ENCODE results near the gene VPS51. TPM values are rescaled to one million over a fixed set of nuclear protein-coding genes. Genes with fewer than 3 reads are reported as not detected.
"Not testable (repeated sequence)": the region's sequence is repeated elsewhere in the genome, so short reads cannot be mapped to it uniquely, and the experiment has no call there.

The VPS51 gene
- total RNA-seq, 1 donor from 2014 or later: 116 TPM

- no peak for DNase-seq (ENCODE audit: low spot score)
These were observed 11.9 kb downstream of the VPS51 start for GRCh38 chr11:65107751-65108468.

- DNase-seq (ENCODE audit: low spot score): no peak
These were observed 12.6 kb downstream of the VPS51 start for GRCh38 chr11:65108469-65109123.

- no peak for DNase-seq (ENCODE audit: low spot score)
These were observed 13.5 kb downstream of the VPS51 start for GRCh38 chr11:65109231-65110198.

- peak; percentile 90 for DNase-seq (ENCODE audit: low spot score)
These were observed 14.4 kb downstream of the VPS51 start for GRCh38 chr11:65110354-65110861.

GRCh38 chr11:65111159-65111743, 15.2 kb downstream of the VPS51 start:
- no peak for DNase-seq (ENCODE audit: low spot score)

- DNase-seq (ENCODE audit: low spot score): peak; percentile 96
These were observed 15.9 kb downstream of the VPS51 start, which contains the start of gene TM7SF2 for GRCh38 chr11:65111744-65112545. Gene TM7SF2, plus strand, starts transcription at chr11:65111872. Its CDS starts 144 bp downstream, at chr11:65112016.

GRCh38 chr11:65112546-65113360, 16.7 kb downstream of the VPS51 start:
- DNase-seq (ENCODE audit: low spot score): peak; percentile 65

GRCh38 chr11:65113361-65113756, 17.3 kb downstream of the VPS51 start:
- peak; percentile 17 for DNase-seq (ENCODE audit: low spot score)

- peak; percentile 77 for DNase-seq (ENCODE audit: low spot score)
These were observed 17.8 kb downstream of the VPS51 start for GRCh38 chr11:65113839-65114238.

GRCh38 chr11:65114538-65115171, 18.6 kb downstream of the VPS51 start:
- DNase-seq (ENCODE audit: low spot score): no peak

GRCh38 chr11:65115361-65116082, 19.5 kb downstream of the VPS51 start:
- DNase-seq (ENCODE audit: low spot score): no peak

GRCh38 chr11:65116370-65117205, 20.6 kb downstream of the VPS51 start:
- DNase-seq (ENCODE audit: low spot score): no peak

GRCh38 chr11:65117206-65118096, 21.4 kb downstream of the VPS51 start, which contains the start of gene ZNHIT2:
Gene ZNHIT2, minus strand, starts transcription at chr11:65117701. Its CDS starts 48 bp downstream, at chr11:65117653.
- DNase-seq (ENCODE audit: low spot score): peak; percentile 100

- no peak for DNase-seq (ENCODE audit: low spot score)
These were observed 22.3 kb downstream of the VPS51 start for GRCh38 chr11:65118097-65118837.

- not testable (repeated sequence) for DNase-seq (ENCODE audit: low spot score)
These were observed 23.1 kb downstream of the VPS51 start for GRCh38 chr11:65118891-65119669.

All from mucosa of gallbladder (tissue), 1 donor.